GM18520 (cell line): ENCODE measurements around the gene PLEKHA5.

ENCODE experiments used
- ATAC-seq: cut with Tn5 transposase; IDR thresholded peaks from one replicate; pipeline ENCODE4 v1.9.1; 2021; ENCODE audit not compliant: unreplicated experiment

Gene PLEKHA5

DNA sequence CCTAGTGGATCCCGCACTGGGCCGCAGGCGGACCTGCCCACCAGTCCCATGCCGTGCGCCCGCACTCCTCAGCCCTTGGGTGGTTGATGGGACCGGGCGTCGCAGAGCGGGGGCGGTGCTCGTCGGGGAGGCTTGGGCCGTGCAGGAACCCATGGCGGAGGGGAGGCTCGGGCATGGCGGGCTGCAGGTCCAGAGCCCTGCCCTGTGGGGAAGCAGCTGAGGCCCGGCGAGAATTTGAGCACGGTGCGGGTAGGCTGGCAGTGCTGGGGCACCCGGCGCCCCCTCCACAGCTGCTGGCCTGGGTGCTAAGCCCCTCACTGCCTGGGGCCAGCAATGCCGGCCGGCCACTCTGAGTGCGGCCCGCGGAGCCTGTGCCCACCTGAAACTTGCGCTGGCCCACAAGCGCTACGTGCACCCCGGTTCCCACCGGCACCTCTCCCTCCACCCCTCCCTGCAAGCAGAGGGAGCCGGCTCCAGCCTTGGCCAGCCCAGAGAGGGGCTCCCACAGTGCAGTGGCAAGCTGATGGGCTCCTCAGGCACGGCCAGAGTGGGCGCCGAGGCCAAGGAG, 100.8 kb downstream of the PLEKHA5 start:
- no peak for ATAC-seq

DNA sequence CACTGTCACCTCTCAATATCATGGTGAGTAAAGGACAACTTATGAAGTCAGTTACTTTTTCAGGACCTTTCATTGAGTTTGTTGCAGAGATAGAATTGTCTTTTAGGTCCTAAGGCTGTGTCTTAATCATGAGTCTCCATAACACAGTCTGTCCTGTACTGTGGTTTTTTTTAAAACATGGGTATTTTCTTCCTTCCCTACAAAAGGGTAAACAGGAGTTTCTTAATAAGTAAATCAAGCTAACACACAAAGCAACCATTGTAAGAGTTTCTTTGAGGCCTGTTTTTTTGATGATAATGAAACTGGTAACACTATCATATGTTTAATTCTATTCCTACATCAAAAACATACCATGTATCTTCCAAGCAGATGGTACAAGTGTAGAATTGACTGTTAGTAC, 101.4 kb downstream of the PLEKHA5 start:
- ATAC-seq, result no peak

DNA sequence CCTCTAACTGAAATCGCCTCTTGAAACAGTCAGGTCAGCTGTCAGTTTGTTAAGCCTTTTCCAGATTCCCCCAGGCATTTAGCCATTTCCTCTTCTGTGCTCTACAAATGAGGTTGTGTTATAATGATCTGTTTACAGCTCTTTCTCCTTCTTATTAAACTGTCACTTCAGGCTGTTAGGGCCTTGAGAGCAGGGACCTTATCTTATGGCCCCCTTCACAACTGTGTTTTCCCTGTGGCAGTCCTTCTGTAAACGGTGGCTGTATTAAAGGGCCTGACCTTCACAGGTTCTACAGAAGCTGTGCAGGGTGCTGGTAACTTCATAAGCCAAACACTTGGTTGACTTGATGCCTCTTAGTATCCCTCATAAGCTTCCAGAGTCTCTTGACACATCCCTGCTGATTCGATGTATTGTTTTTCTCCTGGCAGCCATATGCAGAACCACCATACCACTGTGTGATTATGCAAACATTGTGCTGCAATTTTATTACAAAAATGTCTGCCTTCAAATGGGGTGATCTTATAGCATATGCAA, 104.7 kb downstream of the PLEKHA5 start:
- no peak for ATAC-seq

DNA sequence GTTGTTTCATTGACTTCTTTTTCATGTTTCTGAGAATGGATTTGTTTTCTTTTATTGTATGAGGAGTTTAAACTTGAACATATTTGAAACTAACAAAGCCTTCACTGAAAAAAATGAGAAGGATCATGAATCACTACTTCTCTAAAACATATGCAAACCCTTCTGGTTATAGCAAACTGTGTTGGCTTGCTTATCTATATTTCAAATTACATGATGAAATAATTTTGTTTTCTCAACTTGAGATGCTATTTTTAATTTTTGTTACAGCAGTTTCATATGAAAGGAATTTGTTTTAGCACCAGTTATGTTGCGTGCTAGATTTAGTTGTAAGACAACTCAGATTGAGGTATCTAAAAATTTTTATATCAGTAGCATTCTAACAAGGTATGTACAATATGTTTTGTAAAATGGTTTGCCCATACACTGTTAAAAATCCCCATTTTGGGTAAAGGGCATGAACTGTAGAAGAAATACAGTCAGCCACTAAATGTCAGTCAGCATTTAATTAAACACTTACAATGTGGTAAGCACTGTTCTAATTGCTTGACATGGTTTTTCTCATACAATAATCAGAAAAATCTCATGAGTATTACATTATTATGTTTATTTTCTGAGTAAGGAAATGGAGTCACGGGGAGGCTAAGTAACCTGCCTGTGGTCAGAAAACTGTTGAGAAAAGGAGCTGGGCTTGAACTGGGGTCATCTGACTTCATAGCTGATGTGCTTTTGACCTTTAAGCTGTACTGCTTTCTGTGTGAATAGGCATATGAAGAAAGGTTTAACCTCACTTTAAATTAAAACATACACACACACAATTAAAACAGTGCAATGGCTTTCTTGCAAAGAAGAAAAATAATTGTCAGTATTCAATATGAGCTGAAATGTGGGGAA, 105.7 kb downstream of the PLEKHA5 start:
- no peak for ATAC-seq

DNA sequence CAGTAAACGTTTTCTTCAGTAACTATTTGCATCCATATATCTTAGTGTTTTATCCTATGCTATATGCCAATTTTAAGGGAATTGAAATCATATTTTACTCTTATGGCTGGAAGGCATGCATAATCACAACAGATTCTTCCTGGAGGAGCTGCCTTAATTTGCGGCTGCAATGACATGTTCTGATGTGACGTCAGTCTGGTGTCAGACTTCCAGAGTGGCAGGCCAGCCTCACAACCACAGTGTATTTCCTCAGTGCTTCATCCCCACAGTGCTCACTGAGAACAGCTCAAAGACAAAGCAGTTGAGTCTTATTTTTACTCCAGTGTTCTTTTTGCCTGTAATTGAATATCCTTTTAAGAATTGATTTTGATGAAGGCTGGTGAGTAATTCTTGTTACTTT, 107.1 kb downstream of the PLEKHA5 start:
- ATAC-seq, result no peak

DNA sequence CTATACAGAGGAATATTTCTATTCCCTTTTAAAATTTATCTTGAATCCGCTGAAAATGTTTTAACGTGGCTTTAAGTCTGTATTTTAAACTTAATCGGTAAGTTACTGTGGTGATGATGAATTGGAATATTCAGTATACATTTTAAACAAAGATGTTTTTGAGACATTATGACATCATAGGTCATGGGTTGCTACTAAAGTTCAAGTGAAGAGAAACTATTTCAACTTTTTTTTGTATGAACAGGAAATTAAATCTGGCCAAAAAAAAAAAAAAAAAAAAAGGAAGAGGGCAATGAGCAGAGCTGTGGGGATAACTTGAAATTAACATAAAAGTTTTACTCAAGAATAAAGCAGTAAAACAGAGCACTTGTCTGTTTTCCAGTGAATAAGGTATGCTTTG, 109.0 kb downstream of the PLEKHA5 start:
- no peak for ATAC-seq

DNA sequence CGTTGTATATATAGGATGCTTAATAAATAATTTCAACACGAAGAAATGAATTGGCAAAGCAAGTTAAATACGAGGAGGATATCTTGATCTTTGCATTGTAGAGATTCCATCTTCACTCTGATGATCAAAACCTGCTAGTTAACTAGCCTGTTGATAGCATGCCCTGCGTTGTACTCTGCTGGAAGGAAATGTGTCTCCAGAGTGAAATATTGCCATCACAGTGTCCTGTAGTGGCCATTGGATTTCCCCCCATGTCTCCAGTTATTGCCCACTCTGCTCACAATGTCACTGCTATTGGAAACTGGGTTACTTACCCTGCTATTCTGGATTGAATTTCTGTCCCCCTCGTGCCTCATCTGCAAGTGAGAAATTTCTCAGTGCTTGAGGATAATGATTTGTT, 109.6 kb downstream of the PLEKHA5 start:
- ATAC-seq, result no peak

DNA sequence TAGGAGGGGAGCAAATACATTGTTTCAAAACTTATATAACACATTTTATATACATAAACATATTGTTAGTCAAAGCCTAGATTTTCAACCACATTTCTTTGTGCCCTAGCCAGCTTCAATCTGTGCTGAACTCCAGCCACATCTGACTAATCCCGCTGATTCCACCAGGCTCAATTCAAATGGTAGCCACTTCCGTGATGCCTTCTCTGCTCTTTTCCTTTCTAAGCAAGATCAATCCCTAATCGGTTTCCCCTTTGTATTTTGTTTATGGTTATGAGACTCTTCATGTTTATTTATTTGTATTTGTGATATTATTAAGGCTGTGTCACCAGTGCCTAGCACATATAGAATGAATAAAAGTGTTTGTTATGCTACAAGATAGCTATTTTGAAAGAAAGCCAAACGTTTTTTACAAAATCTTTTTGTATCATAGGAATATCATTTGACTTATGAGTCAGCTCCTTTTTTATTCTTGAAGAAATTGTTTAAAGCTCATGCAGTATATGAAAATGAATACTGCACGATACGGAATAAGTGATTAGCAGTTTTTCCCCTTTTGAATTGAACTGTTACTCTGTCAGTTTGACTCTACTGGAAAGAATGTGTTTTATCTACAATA, 110.2 kb downstream of the PLEKHA5 start:
- no peak for ATAC-seq

DNA sequence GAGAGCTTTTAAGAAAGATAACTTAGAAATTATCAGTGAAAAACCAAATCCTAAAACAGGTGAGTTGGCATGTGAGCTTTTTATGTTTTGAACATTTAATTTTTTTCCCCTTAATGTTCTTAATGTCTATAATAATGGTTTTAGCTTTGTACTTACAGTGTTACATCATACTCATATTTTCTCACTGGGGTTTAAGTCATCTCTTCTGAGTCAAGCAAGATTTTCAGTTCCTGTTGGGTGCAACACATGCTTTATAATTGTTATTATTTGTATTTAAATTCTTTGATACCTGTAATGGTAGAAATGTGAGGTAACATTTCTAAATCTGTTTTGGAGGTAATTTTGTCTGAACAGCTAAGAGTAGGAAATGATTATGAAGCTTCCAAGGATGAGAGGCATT, 113.0 kb downstream of the PLEKHA5 start:
- no peak for ATAC-seq

DNA sequence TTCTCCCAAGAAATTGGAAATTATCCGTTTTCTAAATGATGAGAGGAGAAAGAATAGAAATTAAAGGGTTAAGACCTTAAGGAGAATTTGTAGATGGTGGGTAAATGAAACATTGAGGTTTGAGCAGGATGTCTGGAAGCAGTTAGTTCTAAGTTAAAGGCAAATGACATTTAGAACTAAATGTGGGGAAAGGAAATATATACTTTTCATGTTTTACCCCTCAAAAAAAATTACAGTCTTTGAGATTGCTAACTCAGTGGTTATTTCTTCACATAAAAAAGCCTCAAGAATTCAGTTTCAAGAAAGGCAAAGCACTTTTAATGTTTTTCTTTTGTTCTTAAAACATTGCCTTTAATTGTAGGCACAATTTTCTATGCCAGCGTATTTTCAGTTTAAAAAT, 114.0 kb downstream of the PLEKHA5 start:
- ATAC-seq, result no peak

DNA sequence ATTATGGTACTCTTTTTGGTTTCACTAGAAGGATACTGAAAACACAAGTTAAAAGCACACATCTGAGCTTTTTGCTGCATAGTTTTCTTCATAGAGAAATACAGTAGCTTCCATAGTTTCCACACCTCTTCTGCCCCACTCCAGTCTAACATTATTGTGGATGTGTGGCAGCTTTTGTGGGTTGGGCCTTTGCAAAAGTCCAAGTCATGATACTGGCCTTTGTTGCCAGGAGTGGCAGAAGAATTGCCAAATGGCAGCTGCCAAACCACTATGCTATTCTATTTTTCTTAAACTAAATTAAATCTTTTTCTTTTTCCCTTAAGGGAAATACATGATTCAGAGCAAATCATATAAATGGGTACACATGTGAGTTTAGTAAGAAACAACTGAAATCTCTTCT, 114.8 kb downstream of the PLEKHA5 start:
- ATAC-seq, result no peak

DNA sequence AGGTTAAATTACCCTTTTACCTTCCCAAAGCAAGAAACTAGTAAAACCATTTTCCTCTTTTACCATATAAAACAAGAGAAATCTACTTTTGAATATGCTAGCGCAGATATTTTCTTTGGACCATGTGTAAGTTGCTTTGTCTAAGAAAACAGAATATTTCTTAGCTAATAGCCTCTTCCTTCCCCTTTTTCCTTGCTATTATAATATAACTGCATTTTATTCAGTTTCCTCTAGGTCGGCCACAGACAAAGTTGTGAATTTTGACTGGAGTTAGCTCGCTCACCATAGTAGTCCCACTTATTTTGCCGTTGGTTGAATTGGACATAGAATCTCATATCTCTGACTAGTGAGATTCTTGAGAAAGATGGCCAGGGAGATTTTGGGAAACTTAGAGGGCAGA, 115.6 kb downstream of the PLEKHA5 start:
- ATAC-seq, result no peak

DNA sequence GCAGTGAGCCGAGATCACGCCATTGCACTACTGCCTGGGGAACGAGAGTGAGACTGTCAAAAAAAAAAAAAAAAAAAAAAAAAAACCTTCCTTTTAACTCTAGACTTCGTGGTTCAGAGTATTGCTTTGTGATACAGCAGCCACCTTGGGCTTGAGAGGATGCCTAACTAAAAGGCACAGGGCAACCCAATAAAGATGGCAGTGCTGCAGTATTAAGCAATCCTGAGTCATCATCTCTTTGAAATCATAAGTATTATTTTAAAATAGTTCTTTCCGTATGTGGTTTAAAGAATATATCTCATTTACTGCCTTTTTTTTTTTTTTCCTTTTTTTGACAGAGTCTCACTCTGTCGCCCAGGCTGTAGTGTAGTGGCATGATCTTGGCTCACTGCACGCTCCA, 116.1 kb downstream of the PLEKHA5 start:
- no peak for ATAC-seq

DNA sequence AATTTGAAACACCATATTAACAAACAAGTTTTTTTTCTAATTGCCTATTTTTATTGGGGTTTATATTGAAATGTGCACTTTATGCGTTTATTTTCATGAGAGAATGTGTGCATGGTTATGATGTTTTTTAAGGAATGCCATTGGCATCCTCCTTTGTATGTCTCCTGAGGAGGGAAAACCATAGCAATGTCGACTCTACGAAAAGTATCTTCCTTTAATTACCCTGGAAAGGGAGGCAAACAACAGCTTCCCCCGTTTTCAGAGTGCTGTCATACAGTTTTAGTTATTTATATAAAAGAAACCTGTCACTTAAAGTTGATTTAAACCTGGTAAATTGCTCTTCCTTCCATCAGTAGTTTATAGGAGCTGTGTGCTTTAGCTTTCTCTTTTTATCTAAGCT, 117.4 kb downstream of the PLEKHA5 start:
- no peak for ATAC-seq

DNA sequence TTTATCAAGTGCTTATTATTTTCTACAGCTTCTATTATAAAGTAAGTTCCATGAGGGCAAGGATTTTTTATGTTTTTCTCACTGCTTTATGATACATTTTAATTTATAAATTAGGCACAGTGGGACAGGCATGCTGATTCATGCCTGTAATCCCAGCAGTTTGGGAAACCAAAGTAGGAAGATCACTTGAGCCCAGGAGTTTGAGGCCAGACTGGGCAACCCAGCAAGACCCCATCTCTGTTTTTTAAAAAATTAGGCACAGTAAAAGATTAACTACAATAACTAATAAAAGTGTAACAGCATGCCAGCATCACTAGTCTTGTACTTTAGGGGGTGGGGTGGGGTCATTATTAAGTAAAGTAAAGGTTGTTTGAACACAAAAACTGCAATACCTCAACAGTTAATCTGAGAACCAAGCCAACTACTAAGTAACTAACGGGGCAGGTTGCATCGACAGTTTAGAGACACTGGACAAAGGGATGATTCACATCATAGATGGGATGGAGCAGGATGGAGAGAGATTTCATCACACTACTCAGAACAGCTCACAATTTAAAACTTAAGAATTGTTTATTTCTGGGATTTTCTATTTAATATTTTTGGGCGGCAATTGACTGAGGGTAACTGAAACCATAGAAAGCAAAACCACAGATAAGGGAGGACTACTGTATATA, 119.5 kb downstream of the PLEKHA5 start:
- ATAC-seq, result no peak

DNA sequence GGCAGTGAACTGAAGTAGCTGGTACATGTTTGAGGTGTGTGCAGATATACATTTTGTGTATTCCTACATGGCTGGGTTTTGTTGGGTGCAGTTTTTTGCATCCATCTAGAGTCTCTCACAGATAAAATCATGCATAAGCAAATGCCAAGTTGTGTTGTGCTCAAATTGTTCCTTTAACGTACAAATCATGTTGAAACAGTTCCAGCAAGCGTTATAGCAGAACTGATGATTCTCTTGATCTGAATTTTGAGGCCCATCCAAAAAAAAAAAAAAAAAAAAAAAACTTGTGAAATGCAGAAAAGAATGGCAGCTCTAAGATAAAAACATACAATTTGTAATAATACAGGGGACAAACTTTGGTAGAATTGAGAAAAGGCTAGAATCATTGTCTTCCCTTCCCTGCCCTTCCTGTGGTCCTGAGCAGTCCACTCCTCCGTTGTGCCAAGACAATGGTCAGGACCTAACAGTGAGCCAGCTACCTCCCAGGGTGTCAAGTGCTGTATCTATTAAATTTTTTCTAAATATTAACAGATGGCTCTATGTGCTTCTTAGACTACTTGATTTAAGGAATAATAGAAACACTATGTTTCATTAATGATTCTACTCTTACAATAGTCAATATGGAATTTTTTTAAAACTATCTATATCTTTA, 122.1 kb downstream of the PLEKHA5 start:
- no peak for ATAC-seq

DNA sequence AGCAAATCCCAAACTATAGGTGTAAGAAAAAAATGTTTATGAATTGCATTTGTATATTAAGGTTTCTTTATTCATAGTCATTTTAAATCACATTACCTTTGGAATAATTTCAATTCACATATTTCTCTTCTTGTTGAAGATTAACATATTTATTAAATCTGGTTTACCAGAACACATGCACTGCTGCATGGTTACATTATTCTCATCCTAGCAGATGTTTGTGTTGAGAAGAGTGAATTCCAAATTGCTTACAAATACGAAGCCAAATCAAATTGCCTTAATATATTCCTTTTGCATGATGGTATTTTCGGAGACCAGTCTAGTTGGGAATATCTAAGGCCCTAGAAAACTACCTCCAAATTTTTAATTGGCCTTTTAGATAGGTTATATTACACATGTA, 130.6 kb downstream of the PLEKHA5 start:
- ATAC-seq, result no peak

DNA sequence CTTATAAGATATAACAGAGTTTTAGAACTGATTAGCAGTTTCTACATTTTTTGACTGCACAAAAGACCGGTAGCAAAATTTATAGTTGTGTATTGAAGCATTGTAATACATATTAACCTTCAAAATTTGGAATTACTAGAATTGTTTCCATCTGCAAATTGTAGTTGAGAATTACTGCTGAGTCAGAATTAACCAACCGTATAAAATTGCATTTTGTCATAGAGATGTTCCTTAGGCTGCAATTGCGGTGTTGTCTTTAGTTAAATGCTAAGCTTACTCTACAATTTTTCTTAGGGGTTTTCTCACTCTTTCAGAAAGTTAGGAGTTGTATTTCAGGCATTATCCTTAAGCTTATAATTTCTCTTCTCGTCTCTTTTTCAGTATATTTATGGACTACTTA, 132.2 kb downstream of the PLEKHA5 start:
- ATAC-seq, result no peak

DNA sequence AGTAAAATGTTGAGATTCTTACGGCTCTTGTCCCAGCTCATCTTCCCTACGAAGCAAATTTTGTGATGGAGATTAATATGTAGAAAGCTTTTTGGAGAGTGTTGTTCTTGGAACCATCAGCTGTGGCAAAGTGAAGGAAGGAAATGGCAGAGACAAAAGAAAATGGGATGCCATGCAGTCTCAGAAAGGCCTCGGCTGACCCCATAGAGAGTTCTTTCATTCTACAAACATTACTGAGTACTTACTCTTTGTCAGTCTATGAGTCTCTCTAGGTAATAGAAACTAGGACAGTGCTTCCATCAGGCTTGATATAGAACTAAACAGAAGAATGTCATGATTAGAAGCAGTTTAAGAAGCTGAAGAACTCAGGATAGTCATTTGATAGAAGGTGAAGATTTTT, 134.1 kb downstream of the PLEKHA5 start:
- no peak for ATAC-seq

DNA sequence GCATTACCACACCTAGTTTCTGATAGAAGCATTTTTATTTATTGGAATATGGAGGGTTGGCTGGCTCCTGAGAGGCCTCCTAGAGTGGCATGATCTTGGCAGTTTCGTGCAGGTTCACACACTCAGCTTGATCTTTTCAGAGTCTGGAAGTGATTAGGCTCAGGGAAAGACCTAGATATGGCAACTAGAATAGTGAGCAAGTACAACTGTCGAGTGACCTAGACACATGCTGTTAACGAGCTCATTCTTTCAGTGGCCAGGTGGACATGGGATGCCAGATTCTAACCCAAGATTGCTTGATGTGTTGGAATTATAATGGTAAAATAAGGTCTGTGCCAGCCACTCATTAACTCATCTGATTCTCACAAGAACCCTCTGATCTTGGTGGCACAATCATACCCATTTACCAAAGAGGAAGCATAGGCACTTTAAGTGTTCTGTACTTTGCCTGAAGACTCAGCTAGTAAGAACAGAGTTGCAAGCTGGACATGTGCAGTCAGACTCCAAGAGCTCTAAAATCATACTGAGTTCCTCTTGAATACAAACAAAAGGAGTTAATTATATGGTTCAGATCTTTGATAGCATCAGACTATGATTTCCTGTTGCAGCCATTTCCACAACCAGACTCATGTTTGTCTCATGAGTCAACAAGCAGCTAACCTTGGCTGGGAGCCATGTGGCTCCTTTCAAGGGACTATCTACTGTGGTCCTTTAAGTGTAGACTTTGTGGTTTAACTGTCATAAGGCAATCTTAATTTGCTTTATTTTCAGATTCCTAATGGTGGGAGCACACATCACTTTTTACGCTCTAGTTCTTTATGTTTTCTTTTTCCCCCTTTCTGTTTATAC, 144.2 kb downstream of the PLEKHA5 start:
- ATAC-seq, result no peak
